GM12878 (cell line): ENCODE results near the gene XG. TPM values are rescaled to one million over a fixed set of nuclear protein-coding genes. Genes with fewer than 3 reads are reported as not detected.

Source experiments
- ATAC-seq: fragments of 200-7000 bp; cut with Tn5 transposase; 3 replicates; pipeline ENCODE4 v1.9.1; 2020; ENCODE audit warnings: mild to moderate bottlenecking, moderate library complexity
- BruUV-seq: library from RNA; stranded (reverse); fragments of 400-500 nt; replicated peaks from 2 replicates; lab custom pipeline; 2021; lab: Mats Ljungman, UMichigan
- CTCF ChIA-PET: fragments of 300-600 bp; sonication (Branson Sonifier 250); formaldehyde crosslinking; extraction: SDS; loops from one replicate; lab custom pipeline; 2021; ENCODE audit warnings: inconsistent platforms; lab: Yijun Ruan, JAX
- POLR2A ChIA-PET: fragments of 350-600 bp; formaldehyde crosslinking; extraction: SDS; loops from one replicate; lab custom pipeline; 2021; ENCODE audit warnings: inconsistent platforms; lab: Charles Lee
- RAD21 ChIA-PET: fragments of 300-600 bp; sonication (Branson Sonifier 250); formaldehyde crosslinking; loops from one replicate; lab custom pipeline; 2023; ENCODE audit warnings: antibody characterized with exemption; ENCODE audit not compliant: unreplicated experiment; lab: Charles Lee
- SMC1A ChIA-PET: fragments of 300-600 bp; sonication (Branson Sonifier 250); formaldehyde crosslinking; loops from one replicate; lab custom pipeline; 2023; ENCODE audit not compliant: unreplicated experiment, uncharacterized antibody; lab: Charles Lee
- DNase-seq: peaks from one replicate; pipeline ENCODE4 v3.0.0-alpha.2; 2011; ENCODE audit warnings: low read depth, low spot score
- FAIRE-seq: peaks from 3 replicates; lab custom pipeline; 2011; peaks lifted over from hg19 to GRCh38; lab: Jason Lieb, UNC
- H2AFZ ChIP-seq: 2 replicates; pipeline ENCODE4 v1.6.0; 2011; ENCODE audit warnings: low read depth, low read length, control low read depth; ENCODE audit not compliant: control insufficient read depth
- H3K27ac ChIP-seq: 2 replicates; pipeline ENCODE4 v1.5.1; 2011; ENCODE audit warnings: control low read depth; ENCODE audit not compliant: control insufficient read depth, insufficient read depth
- H3K27me3 ChIP-seq, 2 experiments: replicated peaks in 1 of 2; 2 replicates each; pipeline versions ENCODE4 v1.6.0 to v1.6.1; 2011; ENCODE audit warnings: low read length in 1 of 2; ENCODE audit not compliant: control insufficient read depth in 2 of 2, insufficient read depth in 2 of 2
- H3K36me3 ChIP-seq, 2 experiments: 2 replicates each; pipeline ENCODE4 v1.5.1; 2011; ENCODE audit warnings: low read length in 1 of 2; ENCODE audit not compliant: control insufficient read depth in 2 of 2, insufficient read depth in 2 of 2
- H3K4me1 ChIP-seq: 2 replicates; pipeline ENCODE4 v1.6.1; 2011; ENCODE audit warnings: mild to moderate bottlenecking, low read length, moderate library complexity, mixed read lengths; ENCODE audit not compliant: control insufficient read depth, insufficient read depth
- H3K4me2 ChIP-seq: 2 replicates; pipeline ENCODE4 v1.6.0; 2011; ENCODE audit warnings: control low read depth; ENCODE audit not compliant: control insufficient read depth, insufficient read depth
- H3K4me3 ChIP-seq: fragments of 200-600 bp; sonication (generic); 2 replicates; pipeline ENCODE4 v1.5.1; 2016
- H3K79me2 ChIP-seq: 2 replicates; pipeline ENCODE4 v1.6.0; 2011; ENCODE audit warnings: low read length; ENCODE audit not compliant: control insufficient read depth, insufficient read depth
- H3K9ac ChIP-seq: 2 replicates; pipeline ENCODE4 v1.8.0; 2011; ENCODE audit warnings: low read length, control low read depth, mixed read lengths; ENCODE audit not compliant: control insufficient read depth, insufficient read depth
- H3K9me3 ChIP-seq: replicated peaks from 3 replicates; pipeline ENCODE4 v1.5.1; 2011; ENCODE audit warnings: mild to moderate bottlenecking, low read length; ENCODE audit not compliant: control insufficient read depth, insufficient read depth
- H4K20me1 ChIP-seq: 2 replicates; pipeline ENCODE4 v1.6.0; 2011; ENCODE audit not compliant: control insufficient read depth, insufficient read depth
- CEBPB ChIP-seq, 2 experiments: fragments of 150-350 bp in 1 of 2; IDR thresholded peaks; 2 replicates each; pipeline ENCODE4 v1.6.1; 2012 to 2014; ENCODE audit warnings: low read depth in 2 of 2, low read length in 2 of 2, borderline replicate concordance in 1 of 2, inconsistent platforms in 1 of 2
- ESRRA ChIP-seq: IDR thresholded peaks from 2 replicates; pipeline ENCODE4 v1.6.1; 2012; ENCODE audit warnings: mild to moderate bottlenecking, low read length, improper control_type of control experiment
- KDM1A ChIP-seq: fragments of 200-600 bp; sonication (generic); IDR thresholded peaks from 2 replicates; pipeline ENCODE4 v1.6.1; 2016; ENCODE audit warnings: borderline replicate concordance
- MTA2 ChIP-seq: fragments of 450-650 bp; IDR thresholded peaks from 2 replicates; pipeline ENCODE4 v1.6.1; 2016; ENCODE audit warnings: low read depth, mild to moderate bottlenecking, moderate library complexity
- NBN ChIP-seq: fragments of 450-650 bp; IDR thresholded peaks from 2 replicates; pipeline ENCODE4 v1.6.1; 2016
- PAX5 ChIP-seq: IDR thresholded peaks from 2 replicates; pipeline ENCODE4 v1.6.1; 2011; ENCODE audit warnings: low read depth, low read length, borderline replicate concordance
- POLR2AphosphoS2 ChIP-seq: IDR thresholded peaks from 2 replicates; pipeline ENCODE4 v1.6.1; 2011; ENCODE audit warnings: low read depth, mild to moderate bottlenecking, low read length, improper control_type of control experiment, moderate library complexity
- RAD21 ChIP-seq: IDR thresholded peaks from 2 replicates; pipeline ENCODE4 v1.6.1; 2011; ENCODE audit warnings: mild to moderate bottlenecking, low read depth, low read length, moderate library complexity; ENCODE audit not compliant: insufficient read depth
- WRNIP1 ChIP-seq: IDR thresholded peaks from 2 replicates; pipeline ENCODE4 v1.6.1; 2011; ENCODE audit warnings: low read depth, low read length, improper control_type of control experiment, borderline replicate concordance
- ZNF24 ChIP-seq: fragments of 450-650 bp; IDR thresholded peaks from 2 replicates; pipeline ENCODE4 v1.6.1; 2017; ENCODE audit warnings: antibody characterized with exemption, mild to moderate bottlenecking
- WGBS: methylation state at CpG from one replicate; pipeline ENCODE4 v1.1.6; 2016; ENCODE audit warnings: low lambda C conversion rate; ENCODE audit not compliant: insufficient replicate concordance, insufficient coverage; ENCODE audit errors: missing lambda C conversion rate; 5-methylcytosine and 5-hydroxymethylcytosine counted together
- in situ Hi-C: fragments of 300-500 bp; cut with MboI; formaldehyde crosslinking; loops from 9 replicates; pipeline ENCODE4 v1.14.3; 2018; ENCODE audit warnings: mixed read lengths
- intact Hi-C: fragments of 100-400 bp; cut with micrococcal nuclease; formaldehyde crosslinking; loops from one replicate; pipeline ENCODE4 v1.14.2; 2022; ENCODE audit not compliant: unreplicated experiment
- polyA plus RNA-seq, 11 experiments: library from polyadenylated mRNA; depleted of rRNA in 4 of 11; unstranded in 6 of 11; stranded (reverse) in 5 of 11; fragments of >200 nt; fragmentation: Nextera tagmentation in 4 of 11; fragmentation: Illumina TruSeq in 1 of 11; extraction: Ambion mirVana in 4 of 11; extraction: Trizol in 1 of 11; gene quantifications; 1 replicate in 1 of 11; 2 replicates in 10 of 11; pipeline versions ENCODE4 v1.2.1 to v1.2.3, GENCODE V29; 2011 to 2016; ENCODE audit warnings: inconsistent platforms in 2 of 11, missing spikeins in 2 of 11, low read depth in 1 of 11
- total RNA-seq, 4 experiments: library from RNA; depleted of rRNA in 3 of 4; stranded (reverse); fragments of >200 nt in 3 of 4; fragmentation: Illumina TruSeq in 1 of 4; extraction: Trizol in 1 of 4; gene quantifications; 2 replicates each; pipeline versions ENCODE4 v1.2.1 to v1.2.3, GENCODE V29; 2013 to 2021
- TF ChIP-seq, protein P1 (sequence below): fragments of 450-650 bp; IDR thresholded peaks from 2 replicates; pipeline ENCODE4 v1.6.1; 2014; ENCODE audit warnings: mild to moderate bottlenecking
- TF ChIP-seq, protein P2 (sequence below), 3 experiments: IDR thresholded peaks in 2 of 3; conservative IDR thresholded peaks in 1 of 3; 2 replicates each; pipeline ENCODE4 v1.5.1; 2011; ENCODE audit warnings: low read depth in 3 of 3, low read length in 3 of 3, mild to moderate bottlenecking in 3 of 3, control low read depth in 2 of 3, moderate library complexity in 2 of 3, inconsistent platforms in 1 of 3, mixed read lengths in 1 of 3; ENCODE audit not compliant: control insufficient read depth in 2 of 3, insufficient read depth in 1 of 3; ENCODE audit errors: extremely low read depth in 1 of 3
- TF ChIP-seq, protein P3 (sequence below): IDR thresholded peaks from 2 replicates; pipeline ENCODE4 v1.6.1; 2012; ENCODE audit warnings: low read length, inconsistent platforms

XG gene
- total and polyA plus RNA-seq, 10 of the 15 experiments (the other 5 are each of a cell fraction or from before 2014, with no cell fraction given) = not detected

DNA sequence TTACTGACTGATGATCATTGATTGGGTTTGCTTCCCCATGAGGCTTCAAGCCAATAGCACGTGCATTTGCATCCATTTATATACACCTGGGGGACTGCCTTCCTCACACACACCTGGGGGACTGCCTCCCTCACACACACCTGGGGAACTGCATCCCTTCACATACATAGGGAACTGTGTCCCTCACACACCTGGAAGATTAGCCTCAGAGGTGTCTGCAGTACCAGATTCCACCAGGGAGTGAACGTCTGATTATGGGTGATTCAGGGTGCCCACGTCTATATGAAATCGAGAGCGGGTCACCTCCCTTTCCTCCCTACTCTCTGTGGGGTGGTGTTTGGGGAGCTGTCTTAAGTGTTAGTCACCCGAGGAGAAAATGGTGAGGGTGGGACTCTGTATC lies 43.8 kb upstream of the XG start:
- WGBS = 43% methylated on average over 6 of the region's 6 CpGs
- no peak for TF ChIP-seq ESRRA
- TF ChIP-seq RAD21 = no peak
- TF ChIP-seq CEBPB (IDR thresholded peaks at IDR 0.05; ENCODE audit: borderline replicate concordance in 1 of 2, low read depth in 2 of 2, low read length in 2 of 2) = no peak
- TF ChIP-seq KDM1A = no peak
- no peak for TF ChIP-seq POLR2AphosphoS2
- ATAC-seq = peak; percentile 31
- Histone ChIP-seq H3K4me1 (peaks cover 34% of the 10 kb centered on the region), H4K20me1 (no peaks in the 10 kb centered on the region), H3K9me3 (no peaks in the 10 kb centered on the region; the same call in 2 of the 3 replicates), H3K27ac (peak overlapping the region; percentile 63), H3K27me3 (no peaks in the 10 kb centered on the region), H3K4me2 (peak overlapping the region; percentile 64; the same call in 1 of the 2 replicates), H3K36me3 (peaks cover 0 to 6% of the 10 kb centered on the region in 2 experiments; a peak in 2 of 4 replicates), H3K79me2 (peaks cover 19% of the 10 kb centered on the region), H3K4me3 (no peak overlapping the region), H2AFZ (peak overlapping the region; percentile 5; the same call in 1 of the 2 replicates), H3K9ac (no peak overlapping the region)
- no peak for FAIRE-seq
- ChIA-PET POLR2A (no interaction called here), RAD21 (no interaction called here), CTCF (no interaction called here), SMC1A (no interaction called here)
- in situ Hi-C loops (no loop called here), intact Hi-C loops (no loop called here)
- no peak for DNase-seq
- no TSS peak for BruUV-seq

DNA sequence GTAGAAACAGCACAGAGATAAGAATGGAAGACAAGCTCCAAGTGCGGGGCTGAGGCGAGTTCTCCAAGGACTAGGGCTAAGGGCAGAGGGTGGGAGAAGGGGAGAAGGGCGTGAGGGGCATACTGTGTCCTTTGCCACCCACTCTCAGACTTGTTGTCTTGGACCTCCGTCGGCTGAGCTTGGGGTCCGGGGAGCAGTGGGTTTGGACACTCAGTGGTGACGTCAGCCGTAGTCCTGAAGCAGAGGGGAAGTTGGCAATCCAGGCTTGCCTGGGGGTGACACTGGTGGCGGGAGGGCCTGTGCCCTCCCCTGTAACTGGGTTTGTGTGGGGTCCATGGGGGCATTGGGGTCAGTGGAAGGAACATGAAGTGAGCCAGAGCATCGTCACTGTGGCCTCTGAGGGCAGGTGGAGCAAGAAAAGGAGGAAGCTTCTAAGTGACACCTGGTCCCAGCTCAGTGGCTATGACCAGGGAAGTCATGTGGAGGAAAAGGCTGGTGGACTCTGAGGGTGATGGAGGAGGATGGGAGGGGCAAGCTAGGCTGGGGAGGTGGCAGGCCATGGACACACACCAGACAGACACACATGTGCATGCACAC lies 43.1 kb upstream of the XG start:
- Histone ChIP-seq H3K4me3 (no peak overlapping the region), H3K27me3 (no peaks in the 10 kb centered on the region), H4K20me1 (no peaks in the 10 kb centered on the region), H3K79me2 (peaks cover 15% of the 10 kb centered on the region), H3K4me1 (peaks cover 34% of the 10 kb centered on the region), H3K9ac (no peak overlapping the region), H3K27ac (no peak overlapping the region), H3K9me3 (no peaks in the 10 kb centered on the region), H3K36me3 (peaks cover 0 to 10% of the 10 kb centered on the region in 2 experiments; a peak in 3 of 4 replicates), H3K4me2 (no peak overlapping the region), H2AFZ (no peak overlapping the region)
- ChIA-PET SMC1A (no interaction called here), RAD21 (no interaction called here), CTCF (no interaction called here), POLR2A (no interaction called here)
- intact Hi-C loops = no loop called here
- DNase-seq = no peak
- in situ Hi-C loops = no loop called here
- 44% methylated on average over 10 of the region's 10 CpGs for WGBS
- FAIRE-seq = no peak
- ATAC-seq = peak; percentile 12; the same call in 2 of the 3 replicates
- BruUV-seq = no TSS peak
- TF ChIP-seq, protein P1, sequence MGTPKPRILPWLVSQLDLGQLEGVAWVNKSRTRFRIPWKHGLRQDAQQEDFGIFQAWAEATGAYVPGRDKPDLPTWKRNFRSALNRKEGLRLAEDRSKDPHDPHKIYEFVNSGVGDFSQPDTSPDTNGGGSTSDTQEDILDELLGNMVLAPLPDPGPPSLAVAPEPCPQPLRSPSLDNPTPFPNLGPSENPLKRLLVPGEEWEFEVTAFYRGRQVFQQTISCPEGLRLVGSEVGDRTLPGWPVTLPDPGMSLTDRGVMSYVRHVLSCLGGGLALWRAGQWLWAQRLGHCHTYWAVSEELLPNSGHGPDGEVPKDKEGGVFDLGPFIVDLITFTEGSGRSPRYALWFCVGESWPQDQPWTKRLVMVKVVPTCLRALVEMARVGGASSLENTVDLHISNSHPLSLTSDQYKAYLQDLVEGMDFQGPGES = no peak
- TF ChIP-seq, protein P2, sequence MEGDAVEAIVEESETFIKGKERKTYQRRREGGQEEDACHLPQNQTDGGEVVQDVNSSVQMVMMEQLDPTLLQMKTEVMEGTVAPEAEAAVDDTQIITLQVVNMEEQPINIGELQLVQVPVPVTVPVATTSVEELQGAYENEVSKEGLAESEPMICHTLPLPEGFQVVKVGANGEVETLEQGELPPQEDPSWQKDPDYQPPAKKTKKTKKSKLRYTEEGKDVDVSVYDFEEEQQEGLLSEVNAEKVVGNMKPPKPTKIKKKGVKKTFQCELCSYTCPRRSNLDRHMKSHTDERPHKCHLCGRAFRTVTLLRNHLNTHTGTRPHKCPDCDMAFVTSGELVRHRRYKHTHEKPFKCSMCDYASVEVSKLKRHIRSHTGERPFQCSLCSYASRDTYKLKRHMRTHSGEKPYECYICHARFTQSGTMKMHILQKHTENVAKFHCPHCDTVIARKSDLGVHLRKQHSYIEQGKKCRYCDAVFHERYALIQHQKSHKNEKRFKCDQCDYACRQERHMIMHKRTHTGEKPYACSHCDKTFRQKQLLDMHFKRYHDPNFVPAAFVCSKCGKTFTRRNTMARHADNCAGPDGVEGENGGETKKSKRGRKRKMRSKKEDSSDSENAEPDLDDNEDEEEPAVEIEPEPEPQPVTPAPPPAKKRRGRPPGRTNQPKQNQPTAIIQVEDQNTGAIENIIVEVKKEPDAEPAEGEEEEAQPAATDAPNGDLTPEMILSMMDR (IDR thresholded peaks at IDR 0.05 in 2 of 3, conservative IDR thresholded peaks at IDR 0.05 in 1 of 3; ENCODE audit: control insufficient read depth in 2 of 3, extremely low read depth in 1 of 3, insufficient read depth in 1 of 3, low read depth in 3 of 3, low read length in 3 of 3) = no peak
- TF ChIP-seq MTA2 (no peak), ZNF24 (no peak), NBN (no peak), WRNIP1 (no peak), PAX5 (no peak), KDM1A (no peak)
- TF ChIP-seq, protein P3, sequence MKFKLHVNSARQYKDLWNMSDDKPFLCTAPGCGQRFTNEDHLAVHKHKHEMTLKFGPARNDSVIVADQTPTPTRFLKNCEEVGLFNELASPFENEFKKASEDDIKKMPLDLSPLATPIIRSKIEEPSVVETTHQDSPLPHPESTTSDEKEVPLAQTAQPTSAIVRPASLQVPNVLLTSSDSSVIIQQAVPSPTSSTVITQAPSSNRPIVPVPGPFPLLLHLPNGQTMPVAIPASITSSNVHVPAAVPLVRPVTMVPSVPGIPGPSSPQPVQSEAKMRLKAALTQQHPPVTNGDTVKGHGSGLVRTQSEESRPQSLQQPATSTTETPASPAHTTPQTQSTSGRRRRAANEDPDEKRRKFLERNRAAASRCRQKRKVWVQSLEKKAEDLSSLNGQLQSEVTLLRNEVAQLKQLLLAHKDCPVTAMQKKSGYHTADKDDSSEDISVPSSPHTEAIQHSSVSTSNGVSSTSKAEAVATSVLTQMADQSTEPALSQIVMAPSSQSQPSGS = no peak
